Calu3 (cell line): Measurements from ENCODE around the gene GRM1. TPM values are rescaled to one million over a fixed set of nuclear protein-coding genes. Genes with fewer than 3 reads are reported as not detected.
"Not testable (repeated sequence)": the region's sequence is repeated elsewhere in the genome, so short reads cannot be mapped to it uniquely, and the experiment has no call there.

Experiments used
- BruUV-seq: library from RNA; stranded (reverse); fragments of 400-500 nt; replicated peaks from 2 replicates; lab custom pipeline; 2021; lab: Mats Ljungman, UMichigan
- CTCF ChIA-PET: fragments of 300-600 bp; sonication (Branson Sonifier 250); formaldehyde crosslinking; loops from one replicate; lab custom pipeline; 2022; ENCODE audit warnings: antibody characterized with exemption; lab: Charles Lee
- DNase-seq: peaks from one replicate; pipeline ENCODE4 v3.0.0; 2022
- H3K27ac Mint-ChIP-seq: one replicate; pipeline ENCODE4 v1.8.0; 2022; ENCODE audit warnings: mixed read lengths; ENCODE audit not compliant: unreplicated experiment
- H3K27me3 Mint-ChIP-seq: one replicate; pipeline ENCODE4 v1.8.0; 2022; ENCODE audit warnings: mixed read lengths; ENCODE audit not compliant: unreplicated experiment
- H3K36me3 Mint-ChIP-seq: one replicate; pipeline ENCODE4 v1.8.0; 2022; ENCODE audit warnings: mild to moderate bottlenecking, moderate library complexity, mixed read lengths; ENCODE audit not compliant: insufficient read depth, unreplicated experiment
- H3K4me1 Mint-ChIP-seq: one replicate; pipeline ENCODE4 v1.8.0; 2022; ENCODE audit warnings: mild to moderate bottlenecking, low read depth, mixed read lengths; ENCODE audit not compliant: unreplicated experiment
- H3K4me3 Mint-ChIP-seq: one replicate; pipeline ENCODE4 v1.8.0; 2022; ENCODE audit warnings: mild to moderate bottlenecking, low read depth, moderate library complexity, mixed read lengths; ENCODE audit not compliant: unreplicated experiment
- H3K9me3 Mint-ChIP-seq: one replicate; pipeline ENCODE4 v1.8.0; 2022; ENCODE audit warnings: low read depth, mixed read lengths; ENCODE audit not compliant: unreplicated experiment
- intact Hi-C: fragments of 100-400 bp; cut with micrococcal nuclease; formaldehyde crosslinking; loops from one replicate; pipeline ENCODE4 v1.10.0; 2022; ENCODE audit not compliant: unreplicated experiment
- total RNA-seq: library from RNA; stranded (reverse); gene quantifications from 2 replicates; pipeline ENCODE4 v1.2.3, GENCODE V29; 2022
- TF ChIP-seq, protein P1 (sequence below): fragments of 200-600 bp; IDR thresholded peaks from one replicate; pipeline ENCODE4 v1.8.0; 2022; ENCODE audit warnings: antibody characterized with exemption; ENCODE audit not compliant: unreplicated experiment

GRM1 gene
- total RNA-seq, 1 experiment from 2014 or later = not detected

GRCh38 chr6:146267946-146268345 lies 239.1 kb downstream of the GRM1 start:
- no peak overlapping the region for H3K27ac Mint-ChIP-seq
- TF ChIP-seq, protein P1, sequence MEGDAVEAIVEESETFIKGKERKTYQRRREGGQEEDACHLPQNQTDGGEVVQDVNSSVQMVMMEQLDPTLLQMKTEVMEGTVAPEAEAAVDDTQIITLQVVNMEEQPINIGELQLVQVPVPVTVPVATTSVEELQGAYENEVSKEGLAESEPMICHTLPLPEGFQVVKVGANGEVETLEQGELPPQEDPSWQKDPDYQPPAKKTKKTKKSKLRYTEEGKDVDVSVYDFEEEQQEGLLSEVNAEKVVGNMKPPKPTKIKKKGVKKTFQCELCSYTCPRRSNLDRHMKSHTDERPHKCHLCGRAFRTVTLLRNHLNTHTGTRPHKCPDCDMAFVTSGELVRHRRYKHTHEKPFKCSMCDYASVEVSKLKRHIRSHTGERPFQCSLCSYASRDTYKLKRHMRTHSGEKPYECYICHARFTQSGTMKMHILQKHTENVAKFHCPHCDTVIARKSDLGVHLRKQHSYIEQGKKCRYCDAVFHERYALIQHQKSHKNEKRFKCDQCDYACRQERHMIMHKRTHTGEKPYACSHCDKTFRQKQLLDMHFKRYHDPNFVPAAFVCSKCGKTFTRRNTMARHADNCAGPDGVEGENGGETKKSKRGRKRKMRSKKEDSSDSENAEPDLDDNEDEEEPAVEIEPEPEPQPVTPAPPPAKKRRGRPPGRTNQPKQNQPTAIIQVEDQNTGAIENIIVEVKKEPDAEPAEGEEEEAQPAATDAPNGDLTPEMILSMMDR = no peak
- peaks cover 2% of the 10 kb centered on the region for H3K9me3 Mint-ChIP-seq
- intact Hi-C loops = no loop called here
- no peak for DNase-seq
- BruUV-seq = no TSS peak
- H3K4me3 Mint-ChIP-seq = no peak overlapping the region
- CTCF ChIA-PET = no interaction called here
- H3K27me3 Mint-ChIP-seq = no peaks in the 10 kb centered on the region
- no peaks in the 10 kb centered on the region for H3K4me1 Mint-ChIP-seq
- no peaks in the 10 kb centered on the region for H3K36me3 Mint-ChIP-seq

DNA sequence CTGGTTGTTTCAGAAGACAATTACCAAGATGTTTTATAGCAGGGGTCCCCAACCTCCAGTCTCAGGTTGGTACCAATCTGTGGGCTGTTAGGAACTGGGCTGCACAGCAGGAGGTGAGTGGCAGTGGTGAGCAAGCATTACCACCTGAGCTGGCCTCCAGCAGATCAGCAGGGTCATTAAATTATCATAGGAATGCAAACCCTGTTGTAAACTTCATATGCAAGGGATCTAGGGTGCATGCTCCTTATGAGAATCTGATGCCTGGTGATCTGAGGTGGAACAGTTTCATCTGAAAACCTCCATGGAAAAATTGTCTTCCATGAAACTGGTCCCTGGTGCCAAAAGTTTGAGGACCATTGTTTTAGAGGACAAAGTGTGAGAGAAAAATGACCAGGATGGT lies 240.6 kb downstream of the GRM1 start:
- Mint-ChIP-seq H3K4me3 (no peak overlapping the region), H3K36me3 (no peaks in the 10 kb centered on the region), H3K27me3 (no peaks in the 10 kb centered on the region), H3K9me3 (peaks cover 2% of the 10 kb centered on the region), H3K4me1 (no peaks in the 10 kb centered on the region), H3K27ac (no peak overlapping the region)
- intact Hi-C loops = no loop called here
- DNase-seq = no peak
- TF ChIP-seq, protein P1 = no peak
- no TSS peak for BruUV-seq
- CTCF ChIA-PET = no interaction called here

- H3K4me3 Mint-ChIP-seq, H3K27me3 Mint-ChIP-seq, H3K27ac Mint-ChIP-seq, H3K4me1 Mint-ChIP-seq, BruUV-seq, H3K36me3 Mint-ChIP-seq, H3K9me3 Mint-ChIP-seq, DNase-seq, intact Hi-C loops, CTCF ChIA-PET: not testable (repeated sequence)
Measured at GRCh38 chr6:146271163-146271562, 242.3 kb downstream of the GRM1 start.

DNA sequence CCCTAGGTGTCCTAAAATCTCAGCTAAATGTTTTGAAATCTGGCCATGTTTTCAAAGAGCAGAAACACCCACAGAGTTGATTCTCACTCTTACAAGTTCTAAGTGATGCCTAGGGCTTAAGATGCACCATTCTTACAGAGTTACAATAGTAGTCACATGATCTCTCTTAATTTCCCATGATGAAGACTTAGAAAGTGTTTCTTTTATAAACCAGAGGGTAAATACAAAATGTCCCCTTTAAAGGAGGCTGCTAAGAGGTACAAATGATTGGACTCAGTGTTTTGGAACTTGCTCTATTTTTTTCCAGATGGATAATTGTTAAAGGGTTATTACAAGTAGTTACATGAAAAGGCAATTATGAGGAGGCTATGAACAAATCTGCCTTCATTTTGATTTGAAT lies 244.6 kb downstream of the GRM1 start:
- H3K27ac Mint-ChIP-seq = no peak overlapping the region
- no peaks in the 10 kb centered on the region for H3K9me3 Mint-ChIP-seq
- TF ChIP-seq, protein P1 = no peak
- H3K27me3 Mint-ChIP-seq = no peaks in the 10 kb centered on the region
- no peak overlapping the region for H3K4me3 Mint-ChIP-seq
- H3K4me1 Mint-ChIP-seq = peaks cover 9% of the 10 kb centered on the region
- CTCF ChIA-PET = no interaction called here
- intact Hi-C loops = no loop called here
- no peak for DNase-seq
- BruUV-seq = no TSS peak
- H3K36me3 Mint-ChIP-seq = no peaks in the 10 kb centered on the region

DNA sequence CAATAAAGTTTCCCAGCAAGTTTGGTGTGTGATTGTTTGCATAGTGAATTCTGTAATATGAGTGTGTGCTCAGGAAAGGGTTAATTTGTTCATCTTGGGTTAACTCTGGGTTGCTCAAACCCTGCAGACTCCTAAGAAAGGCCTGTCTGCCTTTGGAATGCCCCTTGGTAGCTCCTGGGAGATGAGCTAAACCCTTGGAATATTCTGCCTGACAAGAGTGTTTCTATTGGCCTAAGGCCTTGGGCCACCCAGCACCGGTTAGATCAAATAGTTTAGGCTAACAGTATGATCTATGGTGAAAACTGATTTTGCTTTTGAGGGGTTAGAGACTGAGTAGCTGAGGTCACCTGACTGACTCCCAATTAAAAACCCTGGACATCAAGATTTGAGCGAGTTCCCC lies 248.3 kb downstream of the GRM1 start:
- Mint-ChIP-seq H3K27me3 (no peaks in the 10 kb centered on the region), H3K4me3 (no peak overlapping the region), H3K4me1 (peaks cover 9% of the 10 kb centered on the region), H3K9me3 (no peaks in the 10 kb centered on the region), H3K27ac (no peak overlapping the region), H3K36me3 (no peaks in the 10 kb centered on the region)
- intact Hi-C loops = no loop called here
- TF ChIP-seq, protein P1 = no peak
- CTCF ChIA-PET = no interaction called here
- BruUV-seq = no TSS peak
- DNase-seq = no peak
